Neural progenitor cell (in vitro differentiated cells): ENCODE data around the gene SPEF1. TPM values are rescaled to one million over a fixed set of nuclear protein-coding genes. Genes with fewer than 3 reads are reported as not detected.
A peak's percentile ranks its signal among the peaks of the same experiment; 100 is the strongest.

Source experiments
- DNase-seq: peaks from one replicate; pipeline ENCODE4 v3.0.0-alpha.2; 2016; ENCODE audit warnings: low spot score
- H2AFZ ChIP-seq: fragments of 200-600 bp; sonication (generic); replicated peaks from 2 replicates; pipeline ENCODE4 v1.6.1; 2016; ENCODE audit warnings: antibody characterized with exemption
- H3F3A ChIP-seq: fragments of 200-600 bp; sonication (generic); 2 replicates; pipeline ENCODE4 v1.6.1; 2016; ENCODE audit warnings: antibody characterized with exemption, low read depth
- H3K27ac ChIP-seq: fragments of 200-600 bp; sonication (generic); 2 replicates; pipeline ENCODE4 v1.5.1; 2016; ENCODE audit warnings: mild to moderate bottlenecking
- H3K27me3 ChIP-seq: fragments of 200-600 bp; sonication (generic); 2 replicates; pipeline ENCODE4 v1.6.1; 2016; ENCODE audit warnings: mild to moderate bottlenecking, moderate library complexity
- H3K36me3 ChIP-seq: fragments of 200-600 bp; sonication (generic); 2 replicates; pipeline ENCODE4 v1.5.1; 2016
- H3K4me1 ChIP-seq: fragments of 200-600 bp; sonication (generic); 2 replicates; pipeline ENCODE4 v1.6.1; 2016; ENCODE audit warnings: mixed run types
- H3K4me2 ChIP-seq: fragments of 200-600 bp; sonication (generic); 2 replicates; pipeline ENCODE4 v1.6.1; 2016
- H3K4me3 ChIP-seq: fragments of 200-600 bp; sonication (generic); 2 replicates; pipeline ENCODE4 v1.5.1; 2016
- H3K79me2 ChIP-seq: fragments of 200-600 bp; sonication (generic); 2 replicates; pipeline ENCODE4 v1.6.1; 2016; ENCODE audit warnings: low read depth
- H3K9ac ChIP-seq: fragments of 200-600 bp; sonication (generic); 2 replicates; pipeline ENCODE4 v1.6.1; 2016
- H3K9me3 ChIP-seq: fragments of 200-600 bp; sonication (generic); 2 replicates; pipeline ENCODE4 v1.5.1; 2016; ENCODE audit warnings: low read depth
- H4K20me1 ChIP-seq: fragments of 200-600 bp; sonication (generic); 2 replicates; pipeline ENCODE4 v1.6.1; 2016; ENCODE audit warnings: low read depth
- H3K27ac Mint-ChIP-seq: 3 replicates; pipeline ENCODE4 v1.8.0; 2021; ENCODE audit warnings: mixed read lengths
- H3K27me3 Mint-ChIP-seq: 2 replicates; pipeline ENCODE4 v1.8.0; 2022; ENCODE audit warnings: low read depth, mild to moderate bottlenecking, inconsistent platforms, moderate library complexity, mixed read lengths; ENCODE audit not compliant: insufficient read depth
- H3K36me3 Mint-ChIP-seq: 3 replicates; pipeline ENCODE4 v1.8.0; 2021; ENCODE audit warnings: mixed read lengths
- H3K4me1 Mint-ChIP-seq: 3 replicates; pipeline ENCODE4 v1.8.0; 2021; ENCODE audit warnings: mixed read lengths
- H3K4me3 Mint-ChIP-seq: 3 replicates; pipeline ENCODE4 v1.8.0; 2021; ENCODE audit warnings: mild to moderate bottlenecking, moderate library complexity, mixed read lengths
- H3K9me3 Mint-ChIP-seq: 3 replicates; pipeline ENCODE4 v1.8.0; 2020; ENCODE audit warnings: mixed read lengths
- CTCF ChIP-seq: fragments of 200-600 bp; sonication (generic); IDR thresholded peaks from 2 replicates; pipeline ENCODE4 v1.5.1; 2017; ENCODE audit warnings: antibody characterized with exemption, mild to moderate bottlenecking
- EZH2 ChIP-seq: fragments of 200-600 bp; sonication (generic); IDR thresholded peaks from 2 replicates; pipeline ENCODE4 v1.6.1; 2017; ENCODE audit warnings: antibody characterized with exemption, mild to moderate bottlenecking, moderate library complexity
- EZH2phosphoT487 ChIP-seq: fragments of 200-600 bp; sonication (generic); IDR thresholded peaks from 2 replicates; pipeline ENCODE4 v1.6.1; 2017; ENCODE audit warnings: antibody characterized with exemption
- total RNA-seq: library from RNA; depleted of rRNA; stranded (reverse); fragments of >200 nt; gene quantifications from 2 replicates; pipeline ENCODE4 v1.2.3, GENCODE V29; 2015; ENCODE audit warnings: low replicate concordance

The SPEF1 gene
- total RNA-seq, 1 donor from 2014 or later, result 1.2 TPM

- Mint-ChIP-seq H3K4me1 (peaks cover 21% of the 10 kb centered on the region), H3K9me3 (peaks cover 7% of the 10 kb centered on the region), H3K27me3 (peaks cover 3% of the 10 kb centered on the region), H3K27ac (no peak overlapping the region), H3K4me3 (no peak overlapping the region), H3K36me3 (no peaks in the 10 kb centered on the region)
- H3K9ac ChIP-seq, result no peak overlapping the region
- H3K4me2 ChIP-seq, result no peak overlapping the region
- no peaks in the 10 kb centered on the region for H3K36me3 ChIP-seq
- no peak for DNase-seq
- TF ChIP-seq CTCF (no peak), EZH2 (no peak)
- H4K20me1 ChIP-seq, result no peaks in the 10 kb centered on the region
- H3K4me3 ChIP-seq, result no peak overlapping the region
- no peaks in the 10 kb centered on the region for H3K9me3 ChIP-seq
- H3K27me3 ChIP-seq, result peaks cover 18% of the 10 kb centered on the region
- H3K27ac ChIP-seq, result no peak overlapping the region
- no peaks in the 10 kb centered on the region for H3F3A ChIP-seq
- H3K79me2 ChIP-seq, result no peaks in the 10 kb centered on the region
- peaks cover 5% of the 10 kb centered on the region for H3K4me1 ChIP-seq
- no peak overlapping the region for H2AFZ ChIP-seq
Measured at GRCh38 chr20:3739926-3740451, 41.3 kb downstream of the SPEF1 start.

- no peak for DNase-seq
- no peaks in the 10 kb centered on the region for H3K36me3 ChIP-seq
- no peaks in the 10 kb centered on the region for H3F3A ChIP-seq
- Mint-ChIP-seq H3K9me3 (peaks cover 2% of the 10 kb centered on the region), H3K27me3 (peaks cover 2% of the 10 kb centered on the region), H3K27ac (peak overlapping the region; percentile 23), H3K4me1 (peaks cover 21% of the 10 kb centered on the region), H3K4me3 (no peak overlapping the region), H3K36me3 (no peaks in the 10 kb centered on the region)
- H2AFZ ChIP-seq, result no peak overlapping the region
- H3K4me3 ChIP-seq, result no peak overlapping the region
- H3K9me3 ChIP-seq, result no peaks in the 10 kb centered on the region
- H3K27ac ChIP-seq, result no peak overlapping the region
- no peak overlapping the region for H3K4me2 ChIP-seq
- H3K79me2 ChIP-seq, result no peaks in the 10 kb centered on the region
- H3K27me3 ChIP-seq, result peaks cover 11% of the 10 kb centered on the region
- H3K9ac ChIP-seq, result no peak overlapping the region
- TF ChIP-seq CTCF (no peak), EZH2 (no peak), EZH2phosphoT487 (no peak)
- peaks cover 5% of the 10 kb centered on the region for H3K4me1 ChIP-seq
- no peaks in the 10 kb centered on the region for H4K20me1 ChIP-seq
Measured at GRCh38 chr20:3739054-3739925, 42.0 kb downstream of the SPEF1 start.

GRCh38 chr20:3738111-3739053, 42.9 kb downstream of the SPEF1 start:
- no peaks in the 10 kb centered on the region for H3K36me3 ChIP-seq
- Mint-ChIP-seq H3K36me3 (no peaks in the 10 kb centered on the region), H3K4me1 (peaks cover 21% of the 10 kb centered on the region), H3K27me3 (peaks cover 2% of the 10 kb centered on the region), H3K9me3 (peaks cover under 1% of the 10 kb centered on the region), H3K27ac (peak overlapping the region; percentile 76), H3K4me3 (no peak overlapping the region)
- no peaks in the 10 kb centered on the region for H4K20me1 ChIP-seq
- no peak overlapping the region for H3K4me3 ChIP-seq
- H3K9me3 ChIP-seq, result no peaks in the 10 kb centered on the region
- no peak overlapping the region for H3K9ac ChIP-seq
- DNase-seq, result no peak
- peaks cover 11% of the 10 kb centered on the region for H3K27me3 ChIP-seq
- no peak overlapping the region for H3K27ac ChIP-seq
- no peak overlapping the region for H2AFZ ChIP-seq
- no peak overlapping the region for H3K4me2 ChIP-seq
- no peaks in the 10 kb centered on the region for H3K79me2 ChIP-seq
- no peak for TF ChIP-seq EZH2
- TF ChIP-seq CTCF, result no peak
- TF ChIP-seq EZH2phosphoT487, result no peak
- H3K4me1 ChIP-seq, result peaks cover 5% of the 10 kb centered on the region
- no peaks in the 10 kb centered on the region for H3F3A ChIP-seq
